GM18951 (cell line): ENCODE results near the gene GOLGA3.
A peak's percentile ranks its signal among the peaks of the same experiment; 100 is the strongest.
"Not testable (repeated sequence)": the region's sequence is repeated elsewhere in the genome, so short reads cannot be mapped to it uniquely, and the experiment has no call there.

Experiments
- POLR2A ChIP-seq: IDR thresholded peaks from 4 replicates; pipeline ENCODE4 v1.6.1; 2011; ENCODE audit warnings: mild to moderate bottlenecking; ENCODE audit not compliant: insufficient read length, insufficient read depth; ENCODE audit errors: extremely low read depth
- in situ Hi-C: fragments of 300-500 bp; cut with MboI; formaldehyde crosslinking; loops from one replicate; pipeline ENCODE4 v1.12.0; 2022; ENCODE audit warnings: low sequenced_read_pairs, mixed read lengths, inconsistent platforms; ENCODE audit not compliant: unreplicated experiment

The GOLGA3 gene

GRCh38 chr12:132828706-132829534, at the start of gene GOLGA3:
Gene GOLGA3, minus strand, starts transcription at chr12:132828869. Its CDS starts 6,741 bp downstream, at chr12:132822128.
- TF ChIP-seq POLR2A = peak; percentile 87
- in situ Hi-C loops = no loop called here

GRCh38 chr12:132874620-132875019, 46.0 kb upstream of the GOLGA3 start:
- in situ Hi-C loops = not testable (repeated sequence)

GRCh38 chr12:132874175-132874574, 45.5 kb upstream of the GOLGA3 start:
- no peak for TF ChIP-seq POLR2A
- in situ Hi-C loops = no loop called here

GRCh38 chr12:132873724-132874123, 45.1 kb upstream of the GOLGA3 start:
- in situ Hi-C loops = no loop called here
- TF ChIP-seq POLR2A = no peak

- in situ Hi-C loops = no loop called here
- no peak for TF ChIP-seq POLR2A
These were observed 44.3 kb upstream of the GOLGA3 start for GRCh38 chr12:132872975-132873421.

GRCh38 chr12:132872073-132872855, 43.6 kb upstream of the GOLGA3 start:
- TF ChIP-seq POLR2A = no peak
- in situ Hi-C loops = no loop called here

- in situ Hi-C loops = no loop called here
- TF ChIP-seq POLR2A = no peak
These were observed 40.9 kb upstream of the GOLGA3 start for GRCh38 chr12:132869551-132869950.

GRCh38 chr12:132866251-132866828, 37.7 kb upstream of the GOLGA3 start:
- TF ChIP-seq POLR2A = no peak

GRCh38 chr12:132861558-132861957, 32.9 kb upstream of the GOLGA3 start:
- TF ChIP-seq POLR2A = no peak
- in situ Hi-C loops = no loop called here

More at GRCh38 chr12:132866251-132866828, 37.7 kb upstream of the GOLGA3 start:
- in situ Hi-C loops = no loop called here

GRCh38 chr12:132858718-132859266, 30.1 kb upstream of the GOLGA3 start:
- TF ChIP-seq POLR2A = no peak
- in situ Hi-C loops = no loop called here

GRCh38 chr12:132857019-132857418, 28.4 kb upstream of the GOLGA3 start:
- in situ Hi-C loops = not testable (repeated sequence)

GRCh38 chr12:132856581-132856980, 27.9 kb upstream of the GOLGA3 start:
- in situ Hi-C loops = no loop called here

GRCh38 chr12:132855211-132855610, 26.5 kb upstream of the GOLGA3 start:
- in situ Hi-C loops = not testable (repeated sequence)

More at GRCh38 chr12:132856581-132856980, 27.9 kb upstream of the GOLGA3 start:
- TF ChIP-seq POLR2A = no peak

- in situ Hi-C loops = no loop called here
These were observed 24.8 kb upstream of the GOLGA3 start for GRCh38 chr12:132853285-132854092.

More at GRCh38 chr12:132853285-132854092, 24.8 kb upstream of the GOLGA3 start:
- TF ChIP-seq POLR2A = no peak
